Measurements from ENCODE around the gene ULK4.
"Not testable (repeated sequence)": the region's sequence is repeated elsewhere in the genome, so short reads cannot be mapped to it uniquely, and the experiment has no call there.

ULK4 gene

DNA sequence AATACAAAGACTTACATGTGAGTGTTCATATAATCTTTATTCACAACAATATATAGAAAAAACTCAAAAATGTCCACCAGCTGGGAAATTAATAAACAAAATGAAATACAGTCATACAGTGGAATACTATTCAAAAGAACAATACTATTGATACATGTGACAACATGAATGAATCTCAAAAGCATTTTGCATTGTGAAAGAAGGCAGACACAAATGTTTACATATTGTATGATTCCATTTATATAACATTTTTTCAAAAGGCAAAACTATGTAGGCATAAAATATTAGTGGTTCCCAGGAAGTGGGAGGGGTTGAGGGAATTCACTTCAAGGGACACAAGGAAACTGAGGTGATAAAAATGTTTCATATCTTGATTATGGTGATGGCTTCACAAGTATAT lies 459.4 kb downstream of the ULK4 start:
- no peak for DNase-seq (ENCODE audit: low spot score)

DNA sequence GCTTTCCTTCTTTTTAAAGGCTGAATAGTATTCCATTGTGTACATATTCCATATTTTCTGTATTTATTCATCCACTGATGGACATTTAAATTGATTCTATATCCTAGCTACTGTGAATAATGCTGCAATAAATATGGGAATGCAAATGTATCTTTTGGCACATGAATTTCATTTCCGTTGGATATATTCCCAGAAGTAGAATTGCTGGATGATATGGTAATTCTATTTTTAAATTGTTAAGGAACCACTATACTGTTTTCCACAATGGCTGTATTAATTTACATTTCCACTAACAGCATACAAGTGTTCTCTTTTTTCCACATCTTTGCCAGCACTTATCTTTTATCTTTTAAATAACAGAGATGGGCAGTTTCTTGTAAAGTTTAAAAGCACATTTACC lies 459.9 kb downstream of the ULK4 start:
- no peak for DNase-seq (ENCODE audit: low spot score)

DNA sequence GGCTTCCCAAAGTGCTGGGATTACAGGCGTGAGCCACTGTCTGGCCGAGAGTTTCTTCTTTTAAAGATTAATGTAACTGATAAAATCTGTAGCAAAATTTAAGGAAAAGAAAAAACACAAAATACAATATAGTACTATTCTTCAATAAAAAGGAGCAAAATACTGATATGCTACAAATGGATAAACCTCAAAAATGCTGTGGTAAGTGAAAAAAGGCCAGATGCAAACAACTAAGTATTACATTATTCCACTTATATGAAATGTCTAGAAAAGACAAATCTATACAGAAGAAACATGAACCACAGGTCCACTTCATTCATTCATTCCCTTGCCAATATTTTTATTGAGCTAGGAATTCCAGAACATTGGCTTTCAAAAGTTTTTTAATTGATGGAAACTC lies 463.1 kb downstream of the ULK4 start:
- no peak for DNase-seq (ENCODE audit: low spot score)

DNA sequence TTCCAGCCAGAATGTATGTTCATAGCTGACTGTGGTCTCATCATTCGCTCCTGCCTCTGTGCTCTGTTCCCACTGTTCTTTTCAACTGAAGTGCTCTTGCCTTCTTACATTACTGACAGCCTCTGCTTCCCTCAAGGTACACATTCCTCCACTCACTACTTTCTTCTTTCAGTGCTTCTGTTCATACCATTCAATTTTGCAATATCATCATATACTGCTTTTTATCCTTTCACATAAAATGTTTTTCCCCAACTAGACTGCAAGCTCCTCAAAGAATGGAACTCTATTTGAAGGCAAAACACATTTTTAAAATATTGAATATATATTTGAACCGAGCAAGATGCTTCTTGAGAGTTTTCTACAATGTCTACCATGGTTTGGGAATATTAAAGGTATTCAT lies 471.5 kb downstream of the ULK4 start:
- no peak for DNase-seq (ENCODE audit: low spot score)

DNA sequence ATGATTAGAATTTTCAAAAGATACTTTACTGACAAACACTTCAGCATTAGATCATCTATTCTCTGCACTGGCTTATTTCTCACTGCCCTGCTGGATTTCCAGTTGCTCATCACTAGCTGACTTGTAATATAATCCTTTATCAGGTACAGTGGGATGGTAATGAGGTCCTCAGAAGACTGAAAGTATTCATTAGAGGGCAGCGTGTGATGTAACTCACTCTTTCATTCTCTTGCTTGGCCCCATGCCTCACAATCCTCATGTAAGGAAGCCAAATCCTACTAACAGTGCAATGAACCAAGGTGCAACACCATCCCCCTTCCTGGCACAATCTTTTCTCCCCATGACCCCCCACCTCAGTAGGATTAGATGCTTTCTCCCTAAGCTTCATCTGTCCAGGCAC lies 472.7 kb downstream of the ULK4 start:
- no peak for DNase-seq (ENCODE audit: low spot score)

DNA sequence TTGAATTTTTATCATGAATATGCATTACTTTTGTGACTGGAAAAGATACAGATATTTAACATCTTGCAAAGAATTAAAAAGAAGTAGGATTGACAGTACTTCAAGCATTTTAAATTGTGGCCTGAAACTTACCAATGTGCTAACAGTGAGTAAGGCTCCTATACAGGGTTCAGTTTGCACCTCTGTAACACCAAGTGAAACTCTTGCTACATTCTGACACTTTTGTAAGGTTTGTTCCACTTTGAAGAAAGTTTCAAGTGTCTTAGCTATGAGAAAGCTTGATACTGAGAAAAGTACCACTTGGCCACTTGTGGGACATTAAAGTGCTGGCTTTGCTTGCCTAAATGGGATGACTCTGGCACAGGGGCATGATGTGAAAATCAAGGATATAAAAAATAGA lies 473.4 kb downstream of the ULK4 start:
- no peak for DNase-seq (ENCODE audit: low spot score)

- no peak for DNase-seq (ENCODE audit: low spot score)
Observed at GRCh38 chr3:41485484-41485883, 476.4 kb downstream of the ULK4 start.

DNA sequence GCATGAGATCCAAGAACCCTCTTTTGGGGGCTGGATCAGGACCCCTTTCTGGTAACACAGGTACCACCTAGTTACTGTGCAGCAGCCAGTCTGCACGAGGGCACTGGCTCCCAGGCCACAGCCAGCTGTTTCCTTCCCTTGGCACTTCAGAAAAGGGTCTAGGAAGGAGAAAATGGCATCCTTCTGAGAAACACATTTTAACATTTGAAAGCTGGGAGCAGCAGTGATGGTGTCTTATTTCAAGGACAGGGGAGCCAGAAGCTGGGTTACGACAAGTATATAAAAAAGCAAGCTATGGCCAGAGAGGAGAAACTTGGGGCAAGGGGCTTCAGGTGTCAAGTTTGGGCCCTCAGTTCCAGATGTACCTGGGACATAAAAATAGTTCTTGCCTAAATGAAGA lies 479.8 kb downstream of the ULK4 start:
- no peak for DNase-seq (ENCODE audit: low spot score)

DNA sequence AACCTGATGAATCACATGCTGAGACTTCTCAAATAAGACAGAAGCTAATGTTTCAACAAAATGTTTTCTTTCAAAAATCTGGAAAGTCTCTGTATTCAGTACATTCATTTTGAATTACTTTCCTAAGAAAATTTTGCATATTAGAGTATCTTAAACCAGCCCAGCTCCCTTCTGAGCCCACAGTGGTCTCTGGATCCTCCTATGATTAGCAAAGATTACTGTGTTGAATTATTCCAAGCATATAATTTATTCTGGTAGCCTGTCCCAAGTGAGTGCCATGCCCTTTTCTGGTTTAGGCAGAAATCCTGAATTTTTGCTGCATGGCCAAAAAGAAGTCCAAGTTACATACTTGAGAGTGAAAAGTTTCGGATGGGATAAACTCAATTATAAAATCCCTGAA lies 483.6 kb downstream of the ULK4 start:
- no peak for DNase-seq (ENCODE audit: low spot score)

DNA sequence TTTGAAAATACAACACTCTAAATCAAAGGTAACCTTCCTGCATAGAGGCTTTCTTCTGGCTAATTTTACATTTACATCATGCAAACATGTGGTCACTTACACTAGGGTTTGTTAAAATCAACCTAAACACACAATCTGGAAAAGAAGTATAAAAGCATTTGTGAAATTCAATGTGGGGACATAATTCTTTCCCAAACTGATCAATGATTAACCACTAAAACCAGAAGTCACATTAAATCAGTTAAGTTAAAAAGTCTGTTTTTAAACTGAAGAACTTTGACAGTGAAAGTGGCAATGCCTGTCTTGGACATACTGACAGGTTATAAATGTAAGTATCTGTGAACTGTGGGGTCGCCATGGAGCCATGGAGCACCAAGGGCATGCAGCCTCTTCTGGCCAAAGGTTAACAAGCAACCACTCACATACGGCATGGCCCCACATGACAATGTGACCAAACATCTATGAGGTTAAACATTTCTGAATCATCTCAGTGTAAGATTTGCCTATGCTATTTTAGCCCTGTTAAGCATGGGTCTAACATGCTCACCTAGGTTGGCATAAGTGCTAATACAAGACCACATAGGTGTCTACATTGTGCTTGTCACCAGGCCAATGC lies 484.4 kb downstream of the ULK4 start:
- DNase-seq (ENCODE audit: low spot score), result no peak

GRCh38 chr3:41469083-41469482 lies 492.8 kb downstream of the ULK4 start:
- no peak for DNase-seq (ENCODE audit: low spot score)

GRCh38 chr3:41467481-41467880 lies 494.4 kb downstream of the ULK4 start:
- DNase-seq (ENCODE audit: low spot score), result no peak

DNA sequence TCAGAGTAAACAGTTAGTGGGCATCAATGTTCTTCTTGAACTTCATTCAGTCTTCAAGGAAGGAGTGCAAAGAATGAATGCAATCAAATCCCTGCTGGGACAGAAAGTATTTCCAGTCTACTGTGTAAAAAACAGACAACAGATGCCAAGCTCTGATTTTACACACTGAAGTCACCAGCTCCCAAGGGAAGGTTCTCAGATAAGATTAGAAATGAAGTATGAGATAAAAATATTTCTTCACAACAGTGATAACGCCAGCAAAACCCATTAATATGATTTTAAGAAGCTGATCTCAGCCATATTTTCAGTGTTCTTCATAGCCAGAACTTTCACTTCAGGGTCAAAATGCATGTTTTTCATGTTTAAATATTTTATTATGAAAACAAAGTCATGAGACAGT lies 497.0 kb downstream of the ULK4 start:
- DNase-seq (ENCODE audit: low spot score), result no peak

GRCh38 chr3:41464401-41464800 lies 497.5 kb downstream of the ULK4 start:
- no peak for DNase-seq (ENCODE audit: low spot score)

GRCh38 chr3:41462103-41462691 lies 499.7 kb downstream of the ULK4 start:
- no peak for DNase-seq (ENCODE audit: low spot score)

DNA sequence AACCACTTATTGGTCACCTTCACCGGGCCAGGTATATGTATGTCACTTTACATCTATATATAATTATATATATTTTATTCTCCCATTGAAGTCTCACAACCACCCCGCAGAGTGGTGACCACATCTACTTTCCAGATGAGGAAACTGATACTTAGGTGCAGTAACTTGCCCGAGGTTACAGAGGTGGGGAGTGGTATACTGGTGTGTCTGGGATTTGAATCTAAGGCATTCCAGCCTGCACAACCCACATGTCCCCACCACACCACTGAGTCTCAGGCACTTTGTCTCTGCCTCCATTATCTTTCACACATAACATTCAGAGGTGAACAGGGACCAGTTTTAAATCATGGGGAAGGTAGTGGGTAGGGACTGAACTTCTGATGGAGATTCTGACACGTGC lies 501.2 kb downstream of the ULK4 start:
- DNase-seq (ENCODE audit: low spot score), result no peak

- DNase-seq (ENCODE audit: low spot score), result no peak
Observed at GRCh38 chr3:41457176-41457575, 504.7 kb downstream of the ULK4 start.

- no peak for DNase-seq (ENCODE audit: low spot score)
Observed at GRCh38 chr3:41456162-41456561, 505.7 kb downstream of the ULK4 start.

DNA sequence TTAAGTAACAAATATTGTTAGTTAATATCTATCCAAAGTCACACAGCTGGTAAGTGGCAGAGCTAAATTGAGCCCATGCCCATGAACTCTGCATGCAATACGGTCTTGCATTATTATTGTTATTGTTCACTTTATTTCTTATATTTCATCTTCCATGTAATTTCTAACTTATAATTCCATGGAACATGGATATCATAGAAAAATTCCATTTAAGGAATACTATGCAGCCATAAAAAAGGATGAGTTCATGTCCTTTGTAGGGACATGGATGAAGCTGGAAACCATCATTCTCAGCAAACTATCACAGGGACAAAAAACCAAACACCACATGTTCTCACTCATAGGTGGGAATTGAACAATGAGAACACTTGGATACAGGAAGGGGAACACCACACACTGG lies 508.3 kb downstream of the ULK4 start:
- DNase-seq (ENCODE audit: low spot score), result not testable (repeated sequence)

DNA sequence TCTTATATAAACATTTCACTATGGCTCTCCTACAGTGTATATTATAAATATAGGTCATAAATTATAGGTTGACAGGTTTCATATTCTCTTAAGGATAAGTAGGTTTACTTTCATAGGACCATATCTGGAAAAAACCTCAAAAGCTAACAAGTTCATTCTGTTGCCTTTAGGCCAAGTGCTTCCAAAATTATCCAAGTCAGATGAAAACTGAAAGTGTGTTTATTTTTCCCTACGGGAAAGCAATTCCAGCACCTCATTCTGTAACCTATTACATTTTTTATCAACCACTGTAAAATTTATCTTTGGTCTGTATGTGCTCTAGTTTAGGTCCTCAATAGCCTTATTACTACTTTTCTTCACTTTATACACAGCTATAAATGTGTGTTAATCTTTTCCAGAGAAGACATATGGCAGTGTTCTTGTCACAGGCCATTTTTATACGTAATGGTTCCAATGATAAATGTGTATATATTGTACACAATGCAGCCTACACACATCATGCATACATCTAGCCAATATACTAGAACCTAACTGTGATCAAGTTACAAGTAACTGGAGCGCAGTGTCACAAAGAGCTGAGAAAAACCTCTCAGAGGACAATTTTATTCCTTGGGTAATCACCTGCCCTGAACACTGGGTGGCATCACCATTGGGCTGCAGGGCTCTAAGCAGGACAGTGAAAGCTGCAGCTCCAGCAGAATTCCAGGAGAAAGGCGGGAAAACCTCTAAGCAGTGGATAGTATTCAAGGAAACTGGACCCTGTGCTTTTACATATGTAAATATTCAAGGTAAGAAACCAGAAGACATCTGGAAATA lies 511.3 kb downstream of the ULK4 start:
- DNase-seq (ENCODE audit: low spot score), result no peak

DNA sequence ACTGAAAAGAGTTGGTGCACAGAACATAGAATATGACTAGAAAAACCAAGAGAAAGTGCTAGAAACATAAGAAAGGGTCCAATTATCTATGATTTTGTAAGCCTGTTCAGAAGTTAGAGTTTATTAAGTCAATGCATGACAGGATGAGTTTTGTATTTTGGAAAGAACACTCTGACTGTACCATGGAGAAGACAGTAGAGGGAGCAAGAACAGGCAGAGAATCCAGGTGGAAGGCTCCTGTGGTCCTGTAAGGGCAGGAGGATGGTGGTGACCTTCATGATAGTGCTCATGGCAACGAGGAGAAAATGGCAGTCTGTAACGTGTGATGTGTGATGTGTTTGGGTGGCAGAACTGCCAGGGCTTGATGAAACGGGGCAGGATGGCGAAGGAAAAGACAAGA lies 513.5 kb downstream of the ULK4 start:
- DNase-seq (ENCODE audit: low spot score), result no peak

DNA sequence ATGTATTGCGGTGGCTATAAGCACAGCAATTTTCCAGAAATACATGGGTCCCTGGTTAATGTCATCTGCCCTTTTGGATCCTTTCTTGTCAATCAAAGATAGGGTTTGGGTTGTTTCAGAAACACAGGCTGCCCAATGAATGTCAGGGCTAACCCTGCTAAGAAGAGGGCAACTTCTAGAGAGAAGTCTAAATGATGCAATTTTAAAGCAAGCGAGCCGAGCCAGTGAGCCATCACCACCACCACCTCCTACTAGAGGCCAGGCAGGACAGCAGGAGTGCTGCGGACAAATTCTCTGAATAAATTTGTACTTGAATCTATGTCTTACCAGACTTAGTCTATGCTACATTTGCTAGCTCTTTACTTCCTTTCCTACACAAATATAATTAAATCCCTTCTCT lies 514.2 kb downstream of the ULK4 start:
- DNase-seq (ENCODE audit: low spot score), result no peak

DNA sequence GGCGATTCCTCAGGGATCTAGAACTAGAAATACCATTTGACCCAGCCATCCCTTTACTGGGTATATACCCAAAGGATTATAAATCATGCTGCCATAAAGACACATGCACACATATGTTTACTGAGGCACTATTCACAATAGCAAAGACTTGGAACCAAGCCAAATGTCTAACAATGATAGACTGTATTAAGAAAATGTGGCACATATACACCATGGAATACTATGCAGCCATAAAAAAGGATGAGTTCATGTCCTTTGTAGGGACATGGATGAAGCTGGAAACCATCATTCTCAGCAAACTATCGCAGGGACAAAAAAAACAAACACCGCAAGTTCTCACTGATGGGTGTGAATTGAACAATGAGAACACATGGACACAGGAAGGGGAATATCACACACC lies 515.6 kb downstream of the ULK4 start:
- not testable (repeated sequence) for DNase-seq (ENCODE audit: low spot score)

DNA sequence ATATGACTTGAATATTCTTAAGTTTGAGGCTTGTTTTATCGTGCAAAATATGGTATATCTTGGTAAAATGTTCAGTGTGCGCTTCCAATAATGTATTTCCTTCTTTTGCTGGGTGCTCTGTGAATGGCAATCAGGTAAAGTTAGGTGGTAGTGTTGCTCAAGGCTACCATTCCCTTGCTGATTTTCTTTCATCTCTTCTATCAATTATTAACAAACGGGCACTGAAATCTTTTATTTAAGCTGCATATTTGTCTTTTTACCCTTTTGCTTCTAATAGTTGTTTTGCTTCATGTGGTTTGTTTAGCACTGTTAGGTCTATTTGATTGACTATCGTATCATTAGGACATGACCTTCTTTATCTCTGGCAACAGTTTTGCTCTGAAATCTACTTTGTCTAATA lies 520.3 kb downstream of the ULK4 start:
- no peak for DNase-seq (ENCODE audit: low spot score)
